CD1c-positive myeloid dendritic cell (primary cell): ENCODE data around the gene JAGN1.
"Not testable (repeated sequence)": the region's sequence is repeated elsewhere in the genome, so short reads cannot be mapped to it uniquely, and the experiment has no call there.

Experiments used
- DNase-seq: peaks from one replicate; pipeline ENCODE4 v3.0.0-alpha.2; 2016; ENCODE audit errors: extremely low spot score

The JAGN1 gene

GRCh38 chr3:9867106-9867505, 23.3 kb upstream of the JAGN1 start:
- no peak for DNase-seq

DNA sequence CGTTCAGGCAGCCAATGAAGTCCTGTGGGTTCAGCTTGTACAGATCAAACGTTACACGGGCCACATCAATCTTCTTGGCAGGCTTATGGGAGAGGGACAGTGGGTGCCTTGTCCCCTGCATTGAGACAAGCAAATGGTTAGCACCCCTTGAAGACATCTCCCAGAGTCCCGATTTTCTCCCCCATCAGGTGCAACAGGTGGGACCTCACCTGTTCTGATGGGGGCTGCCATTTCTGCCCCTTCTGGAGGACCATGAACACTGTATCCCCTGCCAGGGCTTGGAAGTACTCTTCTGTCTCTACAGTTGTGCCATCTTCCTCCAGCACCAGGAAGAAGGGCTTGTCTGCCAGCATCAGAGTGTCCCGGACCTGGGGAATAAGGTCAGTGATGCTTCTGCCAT, 20.5 kb upstream of the JAGN1 start:
- DNase-seq, result no peak

DNA sequence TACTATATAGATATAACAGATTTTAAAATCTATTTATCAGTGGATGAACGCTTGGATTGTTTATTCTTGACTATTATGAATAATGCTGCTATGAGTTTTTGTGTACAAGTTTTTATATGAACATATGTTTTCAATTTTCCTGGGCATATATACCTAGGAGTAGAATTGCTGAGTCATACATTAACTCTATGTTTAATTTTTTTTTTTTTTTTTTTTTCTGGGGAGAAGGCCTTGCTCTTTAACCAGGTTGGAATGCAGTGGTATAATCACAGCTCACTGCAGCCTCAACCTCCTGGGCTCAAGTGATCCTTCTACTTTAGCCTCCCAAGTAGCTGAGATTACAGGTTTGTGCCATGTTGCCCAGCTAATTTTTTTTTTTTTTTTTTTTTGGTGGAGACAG, 19.4 kb upstream of the JAGN1 start:
- no peak for DNase-seq

DNA sequence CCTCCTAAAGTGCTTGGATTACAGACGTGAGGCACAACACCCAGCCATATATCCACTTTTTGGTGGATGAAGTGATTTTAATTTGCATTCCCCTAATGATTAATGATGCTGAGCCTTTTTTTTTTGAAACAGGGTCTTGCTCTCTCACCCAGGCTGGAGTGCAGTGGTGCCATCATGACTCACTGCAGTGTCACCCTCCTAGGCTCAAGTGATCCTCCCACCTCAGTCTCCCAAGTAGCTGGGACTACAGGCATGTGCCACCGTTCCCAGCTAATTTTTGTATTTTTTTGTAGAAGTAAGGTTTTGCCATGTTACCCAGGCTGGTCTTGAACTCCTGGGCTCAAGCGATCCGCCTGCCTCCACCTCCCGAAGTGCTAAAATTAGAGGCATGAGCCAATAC, 18.3 kb upstream of the JAGN1 start:
- not testable (repeated sequence) for DNase-seq

DNA sequence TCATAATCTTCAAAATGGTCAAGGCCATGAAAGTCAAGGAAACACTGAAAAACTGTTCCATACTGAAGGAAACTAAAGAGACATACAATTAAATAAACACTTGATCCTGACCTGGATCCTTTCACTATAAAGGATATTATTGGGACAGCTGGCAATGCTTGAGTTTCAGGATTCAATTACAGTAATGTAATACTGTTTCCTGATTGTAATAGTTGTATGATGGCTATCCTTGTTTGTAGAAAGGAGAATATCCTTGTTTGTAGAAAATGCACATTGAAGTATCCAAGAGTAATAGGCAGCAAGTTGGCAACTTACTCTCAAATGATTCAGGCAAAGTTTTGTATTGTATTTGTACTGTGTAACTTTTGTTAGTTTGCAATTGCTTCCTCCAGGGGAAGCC, 15.0 kb upstream of the JAGN1 start:
- DNase-seq, result no peak

- DNase-seq, result not testable (repeated sequence)
Observed at GRCh38 chr3:9876255-9876654, 14.2 kb upstream of the JAGN1 start.

GRCh38 chr3:9876991-9877390, 13.4 kb upstream of the JAGN1 start:
- no peak for DNase-seq

DNA sequence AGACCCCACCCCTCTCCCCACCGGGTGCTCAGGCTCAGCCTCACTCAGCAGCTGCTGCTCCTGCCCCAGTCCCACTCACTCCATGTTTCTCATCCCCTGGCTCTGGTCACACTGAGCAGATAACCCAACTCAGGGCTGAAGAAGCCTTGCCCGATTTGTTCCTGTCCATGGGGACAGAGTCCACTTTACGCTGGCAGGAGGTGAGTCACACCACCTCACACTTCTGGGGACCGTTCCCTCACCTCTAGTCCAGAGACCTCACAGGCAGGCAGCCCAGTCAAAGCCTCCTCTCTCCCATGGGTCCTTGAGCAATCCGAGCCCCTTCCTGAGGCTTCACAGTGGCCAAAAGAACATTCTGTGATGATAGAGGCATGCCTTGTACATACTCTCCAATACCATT, 11.7 kb upstream of the JAGN1 start:
- no peak for DNase-seq

DNA sequence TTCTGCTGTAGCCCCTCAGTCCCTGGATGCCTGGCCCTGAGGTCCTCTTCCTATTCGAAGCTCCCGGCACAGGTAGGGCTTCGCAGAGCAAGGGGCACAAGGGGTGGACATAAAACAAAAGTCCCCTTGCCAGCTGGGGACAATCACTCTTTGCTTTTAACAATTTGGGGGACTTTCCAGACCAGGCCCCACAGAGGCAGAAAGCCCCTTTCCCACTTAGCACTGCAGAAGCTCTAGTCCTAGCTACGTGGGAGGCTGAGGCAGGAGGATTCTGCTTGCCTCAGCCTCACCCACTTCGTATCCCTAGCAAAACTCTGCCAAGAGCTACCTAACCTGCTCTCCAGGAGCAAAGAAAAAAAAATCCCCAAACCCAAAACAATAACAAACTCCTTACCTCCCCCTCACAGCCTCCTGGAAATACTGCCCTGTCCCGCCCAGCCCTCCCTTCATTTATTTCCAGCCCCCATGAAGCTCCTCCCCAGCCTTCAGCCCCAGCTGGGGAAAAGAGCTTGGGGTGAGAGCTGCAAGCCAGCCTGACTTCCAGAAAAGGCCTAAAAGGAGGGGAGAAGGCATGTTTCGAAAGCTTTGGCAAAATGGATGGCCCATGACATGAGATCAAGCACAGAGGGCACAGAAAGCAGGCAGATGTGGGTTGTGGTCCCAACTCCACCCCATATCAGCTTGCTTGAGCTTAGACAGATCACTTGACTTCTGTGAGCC, 10.4 kb upstream of the JAGN1 start, which contains the start of gene CIDEC:
TSS of gene CIDEC (minus strand) at position 424 of the 720 bp plus-strand sequence. CDS start 1,767 bp downstream, outside the sequence.
- no peak for DNase-seq

GRCh38 chr3:9881441-9881840, 9.0 kb upstream of the JAGN1 start:
- no peak for DNase-seq

GRCh38 chr3:9883706-9884554, 6.5 kb upstream of the JAGN1 start:
- DNase-seq, result no peak

- no peak for DNase-seq
Observed at GRCh38 chr3:9884555-9885165, 5.8 kb upstream of the JAGN1 start.

DNA sequence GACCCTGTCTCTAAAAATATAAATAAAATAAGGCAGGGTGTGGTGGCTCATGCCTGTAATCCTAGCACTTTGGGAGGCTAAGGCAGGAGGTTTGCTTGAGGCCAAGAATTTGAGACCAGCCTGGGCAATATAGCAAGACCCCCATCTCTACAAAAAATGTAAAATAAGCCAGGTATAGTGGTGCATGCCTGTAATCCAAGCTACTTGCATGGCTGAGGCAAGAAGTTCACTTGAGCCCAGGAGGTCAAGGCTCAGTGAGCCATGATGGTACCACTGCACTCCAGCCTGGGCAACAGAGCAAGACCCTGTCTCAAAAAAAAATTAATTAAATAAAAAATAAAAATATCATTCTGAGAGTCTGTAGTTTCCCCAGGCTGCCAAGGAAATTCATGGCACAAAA, 4.1 kb upstream of the JAGN1 start:
- DNase-seq, result no peak

DNA sequence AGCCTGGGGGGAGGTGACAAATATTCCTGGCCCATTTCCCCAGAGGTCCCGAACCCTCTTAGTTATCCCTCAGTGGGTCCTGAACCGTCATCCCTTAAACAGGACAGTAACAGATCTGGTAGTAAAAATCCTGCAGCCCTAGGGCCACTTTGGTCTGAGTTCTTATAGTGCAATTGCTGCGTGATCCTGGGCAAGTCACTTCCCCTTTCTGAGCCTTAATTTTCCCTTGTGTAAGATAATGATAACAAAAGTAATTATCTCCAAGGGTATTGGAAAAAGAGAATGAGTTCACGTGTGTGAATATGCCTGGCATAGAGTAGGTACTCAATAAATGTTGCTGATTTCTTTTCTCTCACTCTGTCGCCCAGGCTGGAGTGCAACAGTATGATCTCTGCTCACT, 2.9 kb upstream of the JAGN1 start:
- DNase-seq, result no peak

- no peak for DNase-seq
Observed at GRCh38 chr3:9888540-9888939, 1.9 kb upstream of the JAGN1 start.

- DNase-seq, result no peak
Observed at GRCh38 chr3:9889405-9889804, 1.0 kb upstream of the JAGN1 start.

DNA sequence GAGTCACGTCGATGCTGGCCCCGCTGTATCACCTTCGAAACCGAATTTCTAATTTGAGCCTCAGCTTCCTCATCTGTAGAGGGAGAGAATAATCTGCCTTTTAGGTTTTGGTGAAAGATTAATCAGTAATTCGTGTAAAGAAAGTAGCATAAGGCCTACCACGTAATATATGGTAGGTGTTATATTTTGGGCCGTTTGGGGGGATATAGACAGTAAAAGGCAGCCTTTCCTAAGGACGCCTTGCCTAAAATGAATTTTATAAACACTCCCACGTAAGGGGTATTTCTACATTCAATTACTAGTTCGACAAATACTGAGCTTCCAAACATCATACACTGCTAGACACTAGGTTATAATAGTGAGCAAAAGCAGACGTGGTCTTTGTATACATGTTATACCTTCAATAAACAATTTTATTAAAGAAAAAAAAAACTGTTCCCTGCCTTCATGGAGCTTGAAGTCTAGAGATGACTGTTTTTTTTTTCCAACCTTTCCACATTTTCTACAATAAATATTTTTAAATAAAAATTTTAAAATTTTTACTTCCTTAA, 737 bp downstream of the JAGN1 start:
- DNase-seq, result no peak

DNA sequence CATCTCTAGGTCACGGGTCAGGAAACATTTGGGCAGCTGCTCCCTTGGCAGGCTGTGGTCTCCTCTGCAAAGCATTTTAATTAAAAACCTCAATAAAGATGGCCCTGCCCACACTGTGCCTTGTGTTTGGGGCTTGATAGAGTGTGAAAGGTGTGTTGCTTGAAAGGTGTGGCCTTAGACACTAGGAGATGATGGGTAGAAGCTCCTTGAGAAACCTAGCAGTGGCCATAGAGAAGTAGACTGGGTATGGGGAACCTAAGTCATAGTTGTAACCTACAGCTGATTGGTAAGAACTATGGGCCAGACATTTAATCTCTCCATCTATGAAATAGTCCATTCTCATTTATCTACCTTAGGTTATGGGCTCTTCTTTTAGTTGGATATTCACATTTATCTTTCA, 3.3 kb downstream of the JAGN1 start:
- no peak for DNase-seq

DNA sequence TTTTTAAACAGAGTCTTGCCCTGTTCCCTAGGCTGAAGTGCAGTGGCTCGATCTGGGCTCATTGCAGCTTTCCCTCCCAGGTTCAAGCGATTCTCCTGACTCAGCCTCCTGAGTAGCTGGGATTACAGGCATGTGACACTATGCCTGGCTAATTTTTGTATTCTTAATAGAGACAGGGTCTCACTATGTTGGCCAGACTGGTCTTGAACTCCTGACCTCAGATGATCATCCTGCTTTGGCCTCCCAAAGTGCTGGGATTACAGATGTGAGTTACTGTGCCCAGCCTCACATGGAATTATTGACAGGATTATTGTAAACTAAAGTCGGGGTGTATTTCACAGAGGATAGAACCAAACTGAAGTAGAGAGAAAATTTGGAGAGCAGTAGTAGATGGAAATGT, 5.3 kb downstream of the JAGN1 start:
- DNase-seq, result not testable (repeated sequence)

DNA sequence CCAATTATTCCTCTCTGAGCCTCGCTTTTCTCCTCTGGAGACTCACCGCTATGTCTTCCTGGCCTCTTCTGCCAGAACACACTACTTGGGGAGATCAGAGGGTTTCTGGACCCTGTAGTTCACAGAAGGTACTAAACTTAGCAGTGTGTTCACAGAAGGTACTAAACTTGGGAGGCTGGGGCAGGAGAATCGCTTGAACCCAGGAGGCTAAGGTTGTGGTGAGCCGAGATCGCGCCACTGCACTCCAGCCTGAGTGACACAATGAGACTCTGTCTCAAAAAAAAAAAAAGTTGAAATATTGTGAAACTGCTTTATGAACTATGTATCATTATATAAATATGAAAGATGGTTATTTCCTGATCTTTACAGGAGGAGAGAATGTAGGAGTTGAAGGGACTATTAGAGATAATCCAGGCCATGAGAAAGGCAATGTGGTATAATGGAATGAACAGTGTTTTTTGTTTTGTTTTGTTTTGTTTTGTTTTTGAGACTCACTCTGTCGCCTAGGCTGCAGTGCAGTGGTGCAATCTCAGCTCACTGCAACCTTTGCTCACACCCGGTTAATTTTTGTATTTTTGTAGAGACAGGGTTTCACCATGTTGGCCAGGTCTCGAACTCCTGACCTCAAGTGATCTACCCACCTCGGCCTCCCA, 6.5 kb downstream of the JAGN1 start:
- not testable (repeated sequence) for DNase-seq

DNA sequence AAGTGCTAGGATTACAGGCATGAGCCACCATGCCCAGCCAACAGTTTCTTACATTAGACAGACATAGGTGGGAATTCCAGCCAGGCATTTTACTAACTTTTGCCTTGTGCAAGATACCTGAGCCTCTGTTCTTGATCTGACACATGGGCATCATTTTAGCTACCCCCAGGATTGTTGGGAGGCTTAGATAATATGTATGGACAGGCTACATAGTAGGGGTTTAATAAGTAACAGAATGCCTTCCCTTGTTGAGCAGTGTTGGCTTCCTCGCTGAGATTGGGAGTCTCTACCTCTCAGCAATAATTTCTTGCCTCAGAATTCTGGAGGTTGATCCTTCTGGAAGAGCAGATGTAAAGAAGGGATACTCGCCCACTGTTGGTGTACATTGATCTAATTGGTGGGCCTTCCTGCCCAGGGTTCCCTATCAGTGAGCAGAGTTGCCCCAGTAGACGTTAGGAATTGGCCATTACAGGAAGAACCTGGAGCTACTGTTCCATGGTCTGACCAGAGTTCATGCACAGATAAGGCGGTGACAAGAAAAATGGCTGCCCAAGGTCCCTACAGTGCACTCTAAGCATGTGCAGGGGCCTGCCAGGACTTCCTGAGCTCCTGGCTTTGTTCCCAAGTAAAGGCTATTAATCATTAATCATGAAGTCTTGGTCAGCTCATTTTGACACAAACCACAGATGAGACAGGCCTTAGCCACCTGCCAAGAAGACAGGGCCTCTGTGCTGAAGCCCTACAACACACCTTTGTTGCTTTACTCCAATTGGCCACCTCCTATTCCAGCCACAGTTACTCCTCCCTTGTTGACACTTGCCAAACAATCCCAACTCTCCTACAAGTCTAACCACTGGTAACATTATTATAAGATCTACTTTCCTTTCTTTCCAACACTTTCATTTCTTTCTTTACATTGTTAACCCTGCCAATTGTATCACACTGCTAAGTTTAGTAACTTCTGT, 7.3 kb downstream of the JAGN1 start:
- no peak for DNase-seq
